GM19193 (cell line): ENCODE measurements around the gene CYBB.

Experiments used
- POLR2A ChIP-seq: IDR thresholded peaks from 4 replicates; pipeline ENCODE4 v1.6.1; 2011; ENCODE audit not compliant: insufficient read depth, insufficient read length; ENCODE audit errors: extremely low read depth

The CYBB gene

GRCh38 chrX:37846558-37846933 lies 66.7 kb downstream of the CYBB start:
- no peak for TF ChIP-seq POLR2A

- TF ChIP-seq POLR2A = peak; percentile 49
These were observed 67.3 kb downstream of the CYBB start, which contains the start of gene DYNLT3 for GRCh38 chrX:37846934-37847732. DYNLT3 (minus strand) TSS chrX:37847571; CDS start chrX:37847510, 61 bp downstream.

- TF ChIP-seq POLR2A = no peak
These were observed 67.9 kb downstream of the CYBB start for GRCh38 chrX:37847733-37848197.

GRCh38 chrX:37854148-37854547 lies 74.3 kb downstream of the CYBB start:
- TF ChIP-seq POLR2A = no peak

- no peak for TF ChIP-seq POLR2A
These were observed 74.9 kb downstream of the CYBB start for GRCh38 chrX:37854748-37855147.

- TF ChIP-seq POLR2A = no peak
These were observed 80.9 kb downstream of the CYBB start for GRCh38 chrX:37860721-37861120.

GRCh38 chrX:37862851-37863250 lies 83.0 kb downstream of the CYBB start:
- TF ChIP-seq POLR2A = no peak
